IPS-NIHi7 (cell line): ENCODE results near the gene THSD7A.

Experiments used
- DNase-seq: peaks from one replicate; pipeline ENCODE4 v3.0.0; 2012; ENCODE audit warnings: mixed read lengths; ENCODE audit errors: extremely low spot score

Gene THSD7A

DNA sequence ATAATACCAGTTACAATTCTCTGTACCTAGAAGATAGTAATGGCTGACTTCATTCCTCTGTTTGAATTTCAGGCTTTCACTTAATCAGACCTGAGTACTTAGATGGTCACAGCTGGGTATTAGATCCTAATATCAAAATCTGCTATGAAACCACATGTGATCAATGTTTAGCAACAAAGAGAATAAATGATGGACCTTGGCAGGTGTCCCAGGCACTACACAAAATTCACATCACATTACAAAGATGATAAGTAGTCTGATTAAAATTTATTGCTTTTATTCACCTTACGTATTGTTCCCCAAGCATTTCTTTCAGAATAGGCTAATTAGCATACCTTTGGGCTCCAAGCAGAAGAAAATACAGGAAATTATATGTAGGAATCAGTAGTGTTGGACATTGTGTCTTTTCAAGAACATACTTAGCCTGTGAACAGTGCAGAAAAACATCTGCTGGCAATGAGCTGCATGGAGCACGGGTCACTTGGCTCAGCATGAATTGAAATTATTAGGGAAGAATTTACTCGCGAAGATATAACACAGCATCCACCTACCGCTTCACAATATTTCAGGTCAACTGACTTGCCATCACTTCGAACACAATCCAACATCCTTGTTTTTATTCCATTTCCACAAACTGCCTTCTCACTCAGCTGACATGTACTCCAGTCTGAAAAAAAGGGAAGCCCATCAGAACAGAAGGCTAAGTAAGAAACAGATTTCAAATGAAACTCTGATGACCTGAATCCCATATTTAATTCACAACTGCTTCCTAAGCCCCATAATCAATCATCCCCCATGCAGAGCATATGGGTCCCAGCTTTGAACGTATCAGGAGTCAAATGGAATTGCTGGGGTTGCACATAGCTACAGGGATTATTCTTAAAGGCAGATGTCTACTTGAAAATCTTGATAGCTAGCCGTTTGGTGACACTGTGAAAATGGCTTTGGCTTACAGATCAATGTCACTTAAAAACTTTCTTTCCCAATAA lies 421.0 kb downstream of the THSD7A start:
- DNase-seq, result no peak

DNA sequence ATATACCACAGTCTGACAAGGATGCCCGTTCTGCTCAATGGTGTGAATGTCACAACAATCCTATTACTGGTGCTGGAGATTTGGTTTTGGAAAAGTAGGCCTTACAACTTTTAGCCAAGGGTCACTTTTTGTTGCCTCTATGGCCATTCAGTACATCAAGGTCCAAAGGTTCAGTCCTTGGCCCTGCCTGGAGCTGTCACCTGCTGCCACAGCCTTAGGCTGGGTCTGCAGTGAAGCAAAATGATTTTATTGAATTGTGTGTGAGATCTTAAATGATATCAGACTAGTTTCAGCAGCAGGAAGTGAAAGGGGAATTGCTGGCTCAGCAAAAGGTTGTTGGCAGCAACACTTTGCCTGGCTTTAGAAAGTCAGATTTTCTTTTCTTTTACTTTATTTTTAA lies 427.6 kb downstream of the THSD7A start:
- DNase-seq, result no peak

- no peak for DNase-seq
Measured at GRCh38 chr7:11403781-11404180, 428.2 kb downstream of the THSD7A start.

GRCh38 chr7:11394438-11394837 lies 437.6 kb downstream of the THSD7A start:
- DNase-seq, result no peak

DNA sequence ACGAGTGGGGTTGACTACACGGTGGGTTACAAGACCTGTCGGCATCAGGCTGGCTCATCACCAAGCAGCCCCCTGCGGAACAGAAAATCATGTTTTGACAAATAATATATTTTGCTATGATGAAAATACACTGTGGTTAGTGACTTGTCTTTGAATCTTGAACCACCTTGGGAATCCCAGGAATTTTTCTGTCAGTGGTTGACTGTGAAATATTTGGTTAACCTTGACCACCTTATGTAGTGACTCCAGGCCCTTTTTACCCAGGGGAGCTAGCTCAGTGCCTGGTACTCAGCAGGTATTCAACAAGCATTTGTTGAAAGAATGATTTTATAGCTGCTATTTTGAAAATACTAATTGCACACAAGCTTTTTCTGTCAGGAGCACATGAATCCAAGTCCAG lies 452.4 kb downstream of the THSD7A start:
- DNase-seq, result no peak

GRCh38 chr7:11376529-11376928 lies 455.5 kb downstream of the THSD7A start:
- no peak for DNase-seq

GRCh38 chr7:11374629-11375028 lies 457.4 kb downstream of the THSD7A start:
- DNase-seq, result no peak

DNA sequence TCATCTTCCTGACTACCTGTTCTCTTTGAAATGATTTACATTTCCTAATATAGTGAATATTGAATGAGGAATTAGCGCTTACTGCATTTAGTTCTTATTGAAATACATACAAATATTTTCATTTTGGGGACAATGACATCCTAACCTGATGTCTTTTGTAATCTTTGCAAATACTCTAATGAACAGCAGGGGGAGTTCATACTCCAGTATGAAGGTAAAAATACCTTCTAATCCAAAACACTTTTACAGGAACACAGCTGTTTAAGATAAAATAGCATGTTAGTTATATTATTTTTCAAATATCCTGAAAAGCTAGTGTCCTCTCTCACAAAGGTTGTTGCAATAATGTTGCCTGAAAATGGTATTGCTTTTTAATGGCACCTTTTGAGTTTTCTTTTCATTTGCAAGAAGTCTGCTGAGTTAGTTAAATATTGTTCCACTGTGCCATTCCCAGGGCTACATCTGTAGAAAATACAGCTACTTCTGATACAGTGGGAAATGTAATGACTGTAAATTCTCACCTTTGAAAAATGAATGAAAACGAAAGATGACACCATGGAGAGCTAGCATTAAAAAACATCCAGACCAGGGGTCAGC lies 458.4 kb downstream of the THSD7A start:
- DNase-seq, result no peak

DNA sequence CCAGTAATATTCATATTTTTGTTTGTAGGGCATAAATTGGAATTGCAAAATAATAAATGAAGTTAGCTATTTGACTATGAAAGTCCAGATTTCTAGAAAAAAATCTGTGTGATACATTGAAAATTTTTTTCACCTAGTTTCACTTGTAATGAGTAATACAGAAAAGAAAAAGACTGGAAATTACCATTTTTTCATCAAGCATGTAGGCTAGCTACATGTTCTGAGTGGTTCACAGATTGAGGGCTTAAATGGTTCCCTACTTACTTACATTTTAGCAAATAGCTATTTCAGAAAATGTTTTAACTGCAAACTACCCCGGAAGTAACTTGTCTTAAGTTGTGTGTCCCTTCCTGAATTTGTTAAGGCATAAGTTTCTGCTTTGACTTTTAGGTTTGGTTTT lies 462.3 kb downstream of the THSD7A start:
- DNase-seq, result no peak

GRCh38 chr7:11366118-11366517 lies 465.9 kb downstream of the THSD7A start:
- no peak for DNase-seq

GRCh38 chr7:11358637-11359036 lies 473.4 kb downstream of the THSD7A start:
- no peak for DNase-seq

GRCh38 chr7:11355399-11356005 lies 476.5 kb downstream of the THSD7A start:
- no peak for DNase-seq

DNA sequence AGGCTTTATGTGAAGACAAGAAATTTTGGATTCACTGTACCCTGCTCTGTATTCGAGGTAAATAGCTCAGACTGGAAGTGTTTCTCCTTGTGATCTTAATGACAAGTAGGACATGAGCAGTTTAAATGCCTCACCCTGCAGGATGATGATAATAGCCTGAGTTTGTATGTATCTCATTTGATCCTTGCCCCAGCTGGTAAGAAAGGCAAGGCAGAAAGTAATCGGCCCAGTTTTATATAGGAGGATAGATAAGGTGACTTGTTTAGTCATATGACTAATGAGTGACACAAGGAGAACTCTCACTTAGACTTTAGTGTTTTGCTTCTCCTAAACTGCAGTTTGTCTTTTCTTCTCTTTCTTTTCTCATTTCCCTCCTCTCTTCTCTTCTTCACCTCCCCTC lies 485.7 kb downstream of the THSD7A start:
- no peak for DNase-seq

- no peak for DNase-seq
Measured at GRCh38 chr7:11345621-11346020, 486.4 kb downstream of the THSD7A start.

DNA sequence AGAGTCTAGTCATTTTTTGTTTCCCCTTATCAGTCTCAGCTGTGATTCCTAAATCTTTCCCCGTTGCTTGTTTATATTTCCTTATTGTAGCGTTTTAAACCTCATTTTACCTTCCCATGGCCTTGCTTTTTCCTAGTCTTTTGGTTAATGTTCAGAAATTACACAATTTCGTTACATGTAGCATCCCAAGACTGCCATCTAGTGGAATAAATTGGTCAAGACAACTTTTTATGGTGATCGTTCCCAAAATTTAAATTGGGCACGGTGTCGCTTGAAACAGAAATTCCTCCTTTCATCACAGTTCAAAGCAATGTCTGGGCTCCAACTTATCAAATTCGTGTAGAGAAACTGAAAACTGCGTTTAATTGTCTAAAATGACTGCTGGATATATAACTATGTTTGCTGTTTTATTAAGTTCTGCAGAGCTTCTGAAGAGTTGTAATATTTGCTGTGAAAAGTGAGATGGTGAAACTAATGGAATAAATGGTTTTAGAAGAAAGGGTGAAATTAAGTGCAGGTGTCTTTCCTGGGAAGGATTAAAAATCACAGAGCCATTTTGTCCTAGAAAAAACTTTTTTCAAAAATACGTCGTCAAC lies 488.1 kb downstream of the THSD7A start:
- peak; percentile 31 for DNase-seq

DNA sequence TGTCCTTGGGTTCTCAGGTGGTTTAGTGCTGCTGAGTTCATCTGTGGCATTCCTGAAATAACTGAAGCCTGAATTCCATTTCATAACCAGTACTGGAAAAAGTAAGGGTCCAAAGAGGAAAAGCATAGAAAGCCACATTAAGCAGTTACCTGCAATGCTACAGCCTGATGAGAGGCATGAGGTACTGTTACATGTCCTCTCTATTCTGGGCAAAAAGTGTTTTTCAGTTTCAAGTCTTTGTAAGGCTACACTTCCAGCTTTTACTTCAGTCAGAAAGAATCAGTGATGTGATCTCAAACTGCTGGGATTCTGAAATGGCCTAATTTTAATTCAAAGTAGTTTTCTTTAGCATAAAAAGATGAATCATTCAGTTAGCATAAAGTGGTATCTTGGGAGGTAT lies 488.9 kb downstream of the THSD7A start:
- no peak for DNase-seq

DNA sequence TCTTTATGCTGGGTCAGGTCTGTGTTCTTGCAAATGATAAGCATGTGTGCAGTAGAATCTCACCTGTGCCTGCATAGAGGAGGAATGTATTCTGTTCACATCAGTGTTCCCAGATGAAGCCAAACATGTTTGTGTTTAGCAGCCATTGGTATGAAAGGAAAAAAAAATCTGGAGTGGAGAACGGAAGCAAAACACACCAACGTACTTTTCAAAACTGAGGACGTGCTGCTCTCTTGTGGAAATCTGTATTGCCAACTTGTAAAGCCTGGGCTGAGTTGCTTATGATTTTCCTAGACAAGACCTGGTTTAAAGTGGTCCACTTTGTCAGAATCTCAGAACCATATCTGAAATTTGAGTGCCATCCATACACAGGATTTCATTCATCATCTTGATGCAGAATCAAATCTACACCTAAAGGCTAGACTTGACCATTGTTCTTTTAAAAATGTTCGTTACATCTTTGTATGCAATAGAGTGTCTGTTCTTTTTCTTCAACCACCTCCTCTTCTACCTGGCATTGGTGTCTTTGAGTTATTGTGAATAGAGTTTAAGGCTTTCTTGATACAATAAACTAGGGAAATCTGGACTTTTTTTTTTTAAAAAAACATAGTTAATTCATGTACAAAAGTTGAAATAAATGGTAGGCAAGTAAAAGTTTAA lies 490.6 kb downstream of the THSD7A start:
- DNase-seq, result no peak

DNA sequence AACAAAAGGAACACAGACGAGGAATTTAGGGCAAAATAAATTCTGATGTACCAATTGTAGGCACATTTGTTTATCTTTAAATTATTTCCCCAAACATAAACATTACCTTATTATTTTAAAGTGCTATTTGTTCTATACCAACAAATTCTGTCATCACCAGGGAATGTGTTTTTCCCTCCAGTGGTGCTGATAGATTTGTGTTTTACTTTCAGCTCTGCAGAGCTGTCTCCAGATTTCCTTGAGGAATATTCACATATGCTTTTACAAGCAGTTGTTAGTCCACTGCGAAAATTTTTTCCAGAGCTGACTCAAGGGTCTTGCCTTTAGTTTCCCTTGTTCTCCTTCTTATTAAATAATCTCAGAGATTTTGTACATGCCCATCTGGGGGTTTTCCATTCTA lies 495.6 kb downstream of the THSD7A start:
- DNase-seq, result no peak

DNA sequence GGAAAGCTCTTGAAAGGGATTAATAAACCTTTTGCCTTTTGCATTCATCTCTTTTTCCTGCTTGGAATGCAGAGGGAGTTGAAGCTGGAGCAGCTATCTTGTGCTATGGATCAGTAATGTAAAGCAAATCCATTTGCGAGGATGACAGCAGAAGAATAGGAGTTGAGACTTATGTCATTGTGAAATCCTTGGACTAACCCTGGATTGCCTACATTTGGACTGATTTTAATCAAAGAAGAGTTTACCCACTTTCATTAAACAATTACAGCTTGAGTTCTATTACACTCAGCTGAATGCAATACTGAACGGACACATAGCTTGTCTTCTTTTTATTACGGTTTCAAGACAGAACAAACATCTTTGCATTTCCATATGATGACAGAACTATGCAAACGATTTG lies 496.1 kb downstream of the THSD7A start:
- no peak for DNase-seq

DNA sequence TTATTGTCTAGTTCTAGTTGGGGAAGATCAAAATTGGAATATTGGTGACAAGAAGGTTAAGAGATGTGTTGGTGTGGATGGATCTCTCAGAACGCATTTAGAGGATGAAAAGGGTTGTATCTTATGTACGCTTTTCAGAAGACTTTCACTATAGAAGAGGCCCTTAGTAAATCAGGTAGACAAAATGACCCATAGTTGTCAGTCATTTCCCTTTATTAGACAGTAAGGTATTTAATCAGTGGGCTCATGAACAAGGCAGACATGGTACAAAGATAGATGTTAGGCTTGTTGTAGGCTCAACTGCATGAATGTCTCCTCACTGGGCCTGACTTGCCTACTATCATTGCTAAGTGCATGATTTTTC lies 499.2 kb downstream of the THSD7A start:
- no peak for DNase-seq

DNA sequence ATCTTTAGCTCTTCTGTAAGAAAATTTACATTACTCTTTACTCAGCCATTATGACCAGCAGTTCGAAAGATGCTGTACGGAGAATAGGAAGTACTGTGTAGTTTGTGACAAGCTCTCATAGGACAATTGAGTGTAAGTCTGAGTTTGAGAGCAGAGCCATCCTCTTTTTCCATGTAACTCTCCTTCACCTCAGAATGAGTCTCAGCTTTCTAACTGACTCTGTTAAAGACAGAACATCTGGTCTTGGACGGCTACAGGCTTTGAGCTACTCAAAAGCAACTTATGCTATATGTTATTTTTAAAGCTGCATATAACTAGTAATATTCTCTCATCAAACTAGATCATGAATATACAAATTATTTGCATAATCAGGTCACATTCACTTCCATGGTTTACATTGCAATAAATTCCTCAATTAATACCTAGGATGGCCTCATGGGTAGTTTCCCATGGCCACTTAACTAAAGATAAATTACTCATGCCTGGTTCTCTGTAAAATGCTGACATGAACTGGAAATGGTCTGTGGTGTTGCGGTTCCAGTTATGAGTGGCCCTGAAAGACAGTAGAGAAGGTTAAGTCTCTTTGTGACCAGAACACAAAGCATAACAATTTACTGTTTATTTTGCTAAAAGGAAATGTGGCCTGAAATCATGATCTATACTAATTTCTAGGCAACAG lies 499.7 kb downstream of the THSD7A start:
- DNase-seq, result no peak
